ENCODE measurements around the gene CDC26.

DNA sequence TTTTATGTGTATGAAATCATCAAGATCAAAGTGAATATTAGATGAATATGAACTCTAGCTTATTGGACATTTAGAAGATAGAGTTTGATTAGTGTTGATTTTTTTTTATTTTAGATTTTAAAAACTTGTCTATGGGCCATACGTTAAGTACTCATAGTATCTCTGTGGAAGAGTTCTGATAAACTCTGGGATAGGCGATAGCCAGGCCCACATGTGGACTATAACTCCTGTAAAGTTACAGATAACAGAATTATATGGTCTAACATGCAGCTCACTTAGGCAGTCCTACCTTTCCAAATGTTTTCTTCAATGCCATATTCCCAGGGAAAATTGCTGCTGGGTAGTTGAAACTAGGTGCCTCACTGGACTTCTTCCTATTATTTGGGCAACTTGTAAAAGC, 43.7 kb downstream of the CDC26 start:
- TF ChIP-seq EZH2phosphoT487 (IDR thresholded peaks at IDR 0.05; ENCODE audit: insufficient read depth, low read depth) = no peak
- TF ChIP-seq EZH2 (IDR thresholded peaks at IDR 0.05; ENCODE audit: insufficient read depth, poor library complexity, severe bottlenecking) = no peak
